Trophoblast cell (in vitro differentiated cells and primary cell): ENCODE data around the gene LDLRAD3.

Experiments used
- DNase-seq, 2 donors: peaks; one replicate each; pipeline ENCODE4 v3.0.0-alpha.2; 2016
- H2AFZ ChIP-seq: 2 replicates; pipeline ENCODE4 v1.6.1; 2013; ENCODE audit warnings: low read length, moderate library complexity, mild to moderate bottlenecking; ENCODE audit not compliant: insufficient read depth, poor library complexity
- H2AK5ac ChIP-seq: 2 replicates; pipeline ENCODE4 v1.6.1; 2013; ENCODE audit warnings: mild to moderate bottlenecking, low read length
- H2BK120ac ChIP-seq: 2 replicates; pipeline ENCODE4 v1.6.1; 2013; ENCODE audit warnings: low read length, mild to moderate bottlenecking, moderate library complexity; ENCODE audit not compliant: insufficient read depth, poor library complexity
- H2BK12ac ChIP-seq: 2 replicates; pipeline ENCODE4 v1.6.1; 2013; ENCODE audit warnings: mild to moderate bottlenecking, low read length, moderate library complexity
- H2BK5ac ChIP-seq: 2 replicates; pipeline ENCODE4 v1.6.1; 2013; ENCODE audit warnings: low read length, low read depth, moderate library complexity, mild to moderate bottlenecking; ENCODE audit not compliant: poor library complexity
- H3K14ac ChIP-seq: 2 replicates; pipeline ENCODE4 v1.6.1; 2013; ENCODE audit warnings: mild to moderate bottlenecking, low read length
- H3K18ac ChIP-seq: 2 replicates; pipeline ENCODE4 v1.6.1; 2013; ENCODE audit warnings: mild to moderate bottlenecking, low read length
- H3K23ac ChIP-seq: 2 replicates; pipeline ENCODE4 v1.6.1; 2013; ENCODE audit warnings: low read length
- H3K27ac ChIP-seq: 2 replicates; pipeline ENCODE4 v1.5.1; 2013; ENCODE audit warnings: low read depth, mild to moderate bottlenecking, inconsistent platforms, low read length, moderate library complexity
- H3K27me3 ChIP-seq: 2 replicates; pipeline ENCODE4 v1.6.1; 2013; ENCODE audit warnings: inconsistent platforms, mild to moderate bottlenecking, low read length, moderate library complexity; ENCODE audit not compliant: insufficient read depth
- H3K36me3 ChIP-seq, 2 experiments: 1 replicate in 1 of 2; 2 replicates in 1 of 2; pipeline ENCODE4 v1.6.1; 2013; ENCODE audit warnings: low read length in 2 of 2, mild to moderate bottlenecking in 2 of 2, moderate library complexity in 1 of 2; ENCODE audit not compliant: insufficient read depth in 2 of 2, control insufficient read depth in 1 of 2
- H3K4ac ChIP-seq: 2 replicates; pipeline ENCODE4 v1.6.1; 2013; ENCODE audit warnings: low read depth, mild to moderate bottlenecking, low read length, moderate library complexity
- H3K4me1 ChIP-seq, 2 experiments: 1 replicate in 1 of 2; 2 replicates in 1 of 2; pipeline ENCODE4 v1.6.1; 2013; ENCODE audit warnings: low read length in 2 of 2, mild to moderate bottlenecking in 2 of 2, moderate library complexity in 1 of 2; ENCODE audit not compliant: insufficient read depth in 2 of 2, control insufficient read depth in 1 of 2
- H3K4me2 ChIP-seq: 2 replicates; pipeline ENCODE4 v1.6.1; 2013; ENCODE audit warnings: inconsistent platforms, mild to moderate bottlenecking, low read length, moderate library complexity
- H3K4me3 ChIP-seq: 2 replicates; pipeline ENCODE4 v1.5.1; 2013; ENCODE audit warnings: mild to moderate bottlenecking, low read depth, low read length, inconsistent platforms
- H3K79me1 ChIP-seq: one replicate; pipeline ENCODE4 v1.6.1; 2013; ENCODE audit warnings: low read length
- H3K79me2 ChIP-seq: 2 replicates; pipeline ENCODE4 v1.6.1; 2013; ENCODE audit warnings: low read length, mild to moderate bottlenecking; ENCODE audit not compliant: control insufficient read depth, insufficient read depth, poor library complexity
- H3K9ac ChIP-seq: 2 replicates; pipeline ENCODE4 v1.6.1; 2013; ENCODE audit warnings: mild to moderate bottlenecking, low read length
- H3K9me3 ChIP-seq: 2 replicates; pipeline ENCODE4 v1.6.1; 2013; ENCODE audit warnings: low read depth, mild to moderate bottlenecking, control low read depth, inconsistent platforms, low read length; ENCODE audit not compliant: insufficient read depth
- H4K12ac ChIP-seq: 2 replicates; pipeline ENCODE4 v1.6.1; 2013; ENCODE audit warnings: low read depth, mild to moderate bottlenecking, low read length, moderate library complexity
- H4K8ac ChIP-seq: 2 replicates; pipeline ENCODE4 v1.6.1; 2013; ENCODE audit warnings: low read depth, mild to moderate bottlenecking, low read length, moderate library complexity
- H4K91ac ChIP-seq: one replicate; pipeline ENCODE4 v1.6.1; 2013; ENCODE audit warnings: low read depth, mild to moderate bottlenecking, low read length, moderate library complexity
- WGBS: extraction: QIAGEN DNeasy Blood & Tissue Kit; methylation state at CpG from one replicate; pipeline ENCODE4 v1.1.7; 2013; ENCODE audit warnings: missing lambda C conversion rate; ENCODE audit not compliant: insufficient read length, insufficient coverage; ENCODE audit errors: extremely low coverage; 5-methylcytosine and 5-hydroxymethylcytosine counted together

The LDLRAD3 gene

GRCh38 chr11:35968386-35969088 lies 24.7 kb downstream of the LDLRAD3 start:
- no peaks in the 10 kb centered on the region for H3K9me3 ChIP-seq
- H3K27ac ChIP-seq, result no peak overlapping the region
- no peak overlapping the region for H3K4me3 ChIP-seq
- H3K14ac ChIP-seq, result no peak overlapping the region
- no peak overlapping the region for H4K12ac ChIP-seq
- peaks cover 2% of the 10 kb centered on the region for H3K79me2 ChIP-seq
- no peak overlapping the region for H3K9ac ChIP-seq
- no peak overlapping the region for H3K4ac ChIP-seq
- H2BK120ac ChIP-seq, result no peak overlapping the region
- H2AK5ac ChIP-seq, result no peak overlapping the region
- no peak overlapping the region for H2BK12ac ChIP-seq
- H2BK5ac ChIP-seq, result no peak overlapping the region
- H3K79me1 ChIP-seq, result no peaks in the 10 kb centered on the region
- H2AFZ ChIP-seq, result no peak overlapping the region
- peak; percentile 13 to 68 for DNase-seq
- no peak overlapping the region for H3K23ac ChIP-seq
- no peaks in the 10 kb centered on the region for H3K4me1 ChIP-seq
- H4K8ac ChIP-seq, result no peak overlapping the region
- H3K27me3 ChIP-seq, result no peaks in the 10 kb centered on the region
- no peaks in the 10 kb centered on the region for H3K36me3 ChIP-seq
- no peak overlapping the region for H3K4me2 ChIP-seq
- no peak overlapping the region for H4K91ac ChIP-seq
- no peak overlapping the region for H3K18ac ChIP-seq
- no CpG with 5 or more reads among the region's 10 CpGs for WGBS

- no peak overlapping the region for H2AK5ac ChIP-seq
- no peak overlapping the region for H2BK12ac ChIP-seq
- H3K23ac ChIP-seq, result no peak overlapping the region
- no peak overlapping the region for H4K91ac ChIP-seq
- H3K14ac ChIP-seq, result no peak overlapping the region
- no peak overlapping the region for H3K9ac ChIP-seq
- H3K4me1 ChIP-seq, result no peaks in the 10 kb centered on the region
- H3K27ac ChIP-seq, result no peak overlapping the region
- no peaks in the 10 kb centered on the region for H3K36me3 ChIP-seq
- WGBS, result no CpG with 5 or more reads among the region's 10 CpGs
- no peak for DNase-seq
- H3K9me3 ChIP-seq, result no peaks in the 10 kb centered on the region
- no peak overlapping the region for H2BK5ac ChIP-seq
- H3K18ac ChIP-seq, result no peak overlapping the region
- H3K4me3 ChIP-seq, result no peak overlapping the region
- H4K8ac ChIP-seq, result no peak overlapping the region
- no peaks in the 10 kb centered on the region for H3K79me1 ChIP-seq
- peaks cover 2% of the 10 kb centered on the region for H3K79me2 ChIP-seq
- H4K12ac ChIP-seq, result no peak overlapping the region
- H2AFZ ChIP-seq, result no peak overlapping the region
- H3K4me2 ChIP-seq, result no peak overlapping the region
- H2BK120ac ChIP-seq, result no peak overlapping the region
- H3K27me3 ChIP-seq, result no peaks in the 10 kb centered on the region
- H3K4ac ChIP-seq, result no peak overlapping the region
Observed at GRCh38 chr11:35969089-35970042, 25.5 kb downstream of the LDLRAD3 start.

GRCh38 chr11:35970445-35970844 lies 26.6 kb downstream of the LDLRAD3 start:
- DNase-seq, result no peak
- H2AFZ ChIP-seq, result no peak overlapping the region
- H3K23ac ChIP-seq, result no peak overlapping the region
- no peaks in the 10 kb centered on the region for H3K4me1 ChIP-seq
- peaks cover 2% of the 10 kb centered on the region for H3K79me2 ChIP-seq
- H3K79me1 ChIP-seq, result no peaks in the 10 kb centered on the region
- no peak overlapping the region for H4K12ac ChIP-seq
- H4K8ac ChIP-seq, result no peak overlapping the region
- H3K27me3 ChIP-seq, result no peaks in the 10 kb centered on the region
- H2BK12ac ChIP-seq, result no peak overlapping the region
- WGBS, result no CpG with 5 or more reads among the region's 3 CpGs
- H3K4ac ChIP-seq, result no peak overlapping the region
- no peak overlapping the region for H3K14ac ChIP-seq
- H2AK5ac ChIP-seq, result no peak overlapping the region
- H2BK5ac ChIP-seq, result no peak overlapping the region
- H3K36me3 ChIP-seq, result no peaks in the 10 kb centered on the region
- no peaks in the 10 kb centered on the region for H3K9me3 ChIP-seq
- H3K9ac ChIP-seq, result no peak overlapping the region
- no peak overlapping the region for H2BK120ac ChIP-seq
- no peak overlapping the region for H3K4me2 ChIP-seq
- no peak overlapping the region for H3K27ac ChIP-seq
- no peak overlapping the region for H3K18ac ChIP-seq
- no peak overlapping the region for H3K4me3 ChIP-seq
- no peak overlapping the region for H4K91ac ChIP-seq

GRCh38 chr11:35971841-35972422 lies 28.1 kb downstream of the LDLRAD3 start:
- no peak for DNase-seq
- Histone ChIP-seq H3K79me2 (peaks cover 2% of the 10 kb centered on the region), H3K27ac (no peak overlapping the region), H3K27me3 (no peaks in the 10 kb centered on the region), H4K8ac (no peak overlapping the region), H3K23ac (no peak overlapping the region), H4K91ac (no peak overlapping the region), H2BK12ac (no peak overlapping the region), H2AK5ac (no peak overlapping the region), H3K79me1 (no peaks in the 10 kb centered on the region), H2BK120ac (no peak overlapping the region), H3K36me3 (no peaks in the 10 kb centered on the region), H3K9ac (no peak overlapping the region), H3K14ac (no peak overlapping the region), H3K9me3 (no peaks in the 10 kb centered on the region), H4K12ac (no peak overlapping the region), H3K4ac (no peak overlapping the region), H3K4me1 (no peaks in the 10 kb centered on the region), H3K4me2 (no peak overlapping the region), H2AFZ (no peak overlapping the region), H2BK5ac (no peak overlapping the region), H3K18ac (no peak overlapping the region), H3K4me3 (no peak overlapping the region)
- no CpG with 5 or more reads among the region's 5 CpGs for whole genome bisulfite sequencing
